Neural crest cell (in vitro differentiated cells): ENCODE results near the gene ALDH7A1. TPM values are rescaled to one million over a fixed set of nuclear protein-coding genes. Genes with fewer than 3 reads are reported as not detected.
"Not testable (repeated sequence)": the region's sequence is repeated elsewhere in the genome, so short reads cannot be mapped to it uniquely, and the experiment has no call there.

Source experiments
- DNase-seq: peaks from one replicate; pipeline ENCODE4 v3.0.0; 2021; ENCODE audit warnings: low read depth, mixed read lengths, low spot score
- H3K27ac Mint-ChIP-seq: one replicate; pipeline ENCODE4 v1.8.0; 2021; ENCODE audit warnings: mild to moderate bottlenecking, mixed read lengths; ENCODE audit not compliant: unreplicated experiment
- H3K27me3 Mint-ChIP-seq: 2 replicates; pipeline ENCODE4 v1.8.0; 2021; ENCODE audit warnings: low read depth, mild to moderate bottlenecking, mixed read lengths
- H3K36me3 Mint-ChIP-seq: 2 replicates; pipeline ENCODE4 v1.8.0; 2021; ENCODE audit warnings: low read depth, mild to moderate bottlenecking, mixed read lengths
- H3K4me1 Mint-ChIP-seq: 2 replicates; pipeline ENCODE4 v1.8.0; 2021; ENCODE audit warnings: mixed read lengths
- H3K4me3 Mint-ChIP-seq: one replicate; pipeline ENCODE4 v1.8.0; 2021; ENCODE audit warnings: mild to moderate bottlenecking, mixed read lengths
- H3K9me3 Mint-ChIP-seq: 2 replicates; pipeline ENCODE4 v1.8.0; 2021; ENCODE audit warnings: mixed read lengths
- total RNA-seq: library from RNA; stranded (reverse); gene quantifications from 2 replicates; pipeline ENCODE4 v1.2.1, GENCODE V29; 2021
- TF ChIP-seq, protein P1 (sequence below): fragments of 200-600 bp; sonication (generic); conservative IDR thresholded peaks from 2 replicates; pipeline ENCODE4 v1.5.0; 2021; ENCODE audit warnings: antibody characterized with exemption, mild to moderate bottlenecking

The ALDH7A1 gene
- total RNA-seq, 1 donor from 2014 or later: 169 TPM

DNA sequence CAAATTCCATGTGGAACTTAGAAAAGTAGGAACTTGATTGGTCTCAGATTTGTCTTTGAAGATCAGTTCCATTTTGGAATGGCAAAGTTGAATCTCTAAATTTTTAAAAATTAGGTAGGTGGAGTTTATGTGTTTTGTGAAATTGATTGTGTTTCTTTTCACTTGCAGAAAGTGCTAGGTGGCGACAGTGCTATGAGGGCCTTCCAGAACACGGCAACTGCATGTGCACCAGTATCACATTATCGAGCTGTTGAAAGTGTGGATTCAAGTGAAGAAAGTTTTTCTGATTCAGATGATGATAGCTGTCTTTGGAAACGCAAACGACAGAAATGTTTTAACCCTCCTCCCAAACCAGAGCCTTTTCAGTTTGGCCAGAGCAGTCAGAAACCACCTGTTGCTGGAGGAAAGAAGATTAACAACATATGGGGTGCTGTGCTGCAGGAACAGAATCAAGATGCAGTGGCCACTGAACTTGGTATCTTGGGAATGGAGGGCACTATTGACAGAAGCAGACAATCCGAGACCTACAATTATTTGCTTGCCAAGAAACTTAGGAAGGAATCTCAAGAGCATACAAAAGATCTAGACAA is 8.5 kb upstream of the ALDH7A1 start:
- DNase-seq: no peak
- Mint-ChIP-seq H3K27me3 (no peaks in the 10 kb centered on the region), H3K4me3 (peak overlapping the region; percentile 74), H3K4me1 (peaks cover 39% of the 10 kb centered on the region), H3K36me3 (peaks cover 10% of the 10 kb centered on the region), H3K9me3 (no peaks in the 10 kb centered on the region), H3K27ac (no peak overlapping the region)
- TF ChIP-seq, protein P1, sequence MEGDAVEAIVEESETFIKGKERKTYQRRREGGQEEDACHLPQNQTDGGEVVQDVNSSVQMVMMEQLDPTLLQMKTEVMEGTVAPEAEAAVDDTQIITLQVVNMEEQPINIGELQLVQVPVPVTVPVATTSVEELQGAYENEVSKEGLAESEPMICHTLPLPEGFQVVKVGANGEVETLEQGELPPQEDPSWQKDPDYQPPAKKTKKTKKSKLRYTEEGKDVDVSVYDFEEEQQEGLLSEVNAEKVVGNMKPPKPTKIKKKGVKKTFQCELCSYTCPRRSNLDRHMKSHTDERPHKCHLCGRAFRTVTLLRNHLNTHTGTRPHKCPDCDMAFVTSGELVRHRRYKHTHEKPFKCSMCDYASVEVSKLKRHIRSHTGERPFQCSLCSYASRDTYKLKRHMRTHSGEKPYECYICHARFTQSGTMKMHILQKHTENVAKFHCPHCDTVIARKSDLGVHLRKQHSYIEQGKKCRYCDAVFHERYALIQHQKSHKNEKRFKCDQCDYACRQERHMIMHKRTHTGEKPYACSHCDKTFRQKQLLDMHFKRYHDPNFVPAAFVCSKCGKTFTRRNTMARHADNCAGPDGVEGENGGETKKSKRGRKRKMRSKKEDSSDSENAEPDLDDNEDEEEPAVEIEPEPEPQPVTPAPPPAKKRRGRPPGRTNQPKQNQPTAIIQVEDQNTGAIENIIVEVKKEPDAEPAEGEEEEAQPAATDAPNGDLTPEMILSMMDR: no peak

GRCh38 chr5:126600631-126601511 is 5.9 kb upstream of the ALDH7A1 start, which contains the start of gene PHAX:
PHAX (plus strand) TSS chr5:126600947; CDS start chr5:126600963, 16 bp downstream.
- TF ChIP-seq, protein P1: peak; percentile 64
- no peaks in the 10 kb centered on the region for H3K9me3 Mint-ChIP-seq

DNA sequence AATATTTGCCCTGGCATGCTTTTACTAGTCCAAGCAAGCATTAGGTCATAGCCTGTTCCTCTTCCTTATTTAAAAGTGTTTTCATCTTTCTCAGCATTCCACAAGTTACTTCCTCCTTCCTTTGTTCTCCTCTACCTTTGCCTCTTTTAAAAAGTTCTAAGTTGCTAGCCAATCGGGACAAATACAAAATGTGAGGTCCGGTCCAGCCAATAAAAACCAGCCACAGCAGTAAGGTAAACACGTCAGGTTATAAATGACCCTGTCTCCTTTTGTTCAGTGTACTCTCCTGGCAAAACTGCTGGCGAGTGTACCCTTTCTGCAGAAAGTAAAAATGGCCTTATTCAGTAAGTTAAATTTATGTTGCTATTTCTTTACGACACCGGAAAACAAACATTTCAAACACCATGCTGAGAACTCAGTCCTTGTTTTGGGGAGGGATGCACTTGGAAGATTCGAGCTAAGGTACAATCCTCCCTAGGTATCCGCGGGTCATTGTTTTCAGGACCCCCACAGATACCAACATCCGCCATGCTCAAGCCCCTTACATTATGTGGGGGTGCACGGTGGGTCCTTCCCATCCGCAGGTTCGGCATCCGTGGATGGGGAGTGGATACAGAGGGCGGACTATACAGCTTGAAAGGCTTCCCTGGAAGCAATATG is 5.1 kb upstream of the ALDH7A1 start:
- not testable (repeated sequence) for H3K27me3 Mint-ChIP-seq, H3K9me3 Mint-ChIP-seq, DNase-seq, H3K36me3 Mint-ChIP-seq
- Mint-ChIP-seq H3K4me1 (peaks cover 32% of the 10 kb centered on the region), H3K4me3 (peak overlapping the region; percentile 85), H3K27ac (peak overlapping the region; percentile 86)

More at GRCh38 chr5:126600631-126601511, 5.9 kb upstream of the ALDH7A1 start, which contains the start of gene PHAX:
- H3K4me1 Mint-ChIP-seq: peaks cover 36% of the 10 kb centered on the region
- peak within 1 kb of the TSS; percentile 99 for H3K27ac Mint-ChIP-seq
- H3K27me3 Mint-ChIP-seq: no peaks in the 10 kb centered on the region
- peak within 1 kb of the TSS; percentile 99 for H3K4me3 Mint-ChIP-seq
- peak; percentile 76 for DNase-seq
- H3K36me3 Mint-ChIP-seq: peaks cover 7% of the 10 kb centered on the region

- Mint-ChIP-seq H3K9me3 (peaks cover 2% of the 10 kb centered on the region), H3K27me3 (no peaks in the 10 kb centered on the region), H3K27ac (no peak overlapping the region), H3K4me1 (peaks cover 33% of the 10 kb centered on the region), H3K4me3 (peak overlapping the region; percentile 85), H3K36me3 (peaks cover 7% of the 10 kb centered on the region)
- TF ChIP-seq, protein P1: no peak
- DNase-seq: no peak
These were observed 4.5 kb upstream of the ALDH7A1 start for GRCh38 chr5:126599499-126599898.

DNA sequence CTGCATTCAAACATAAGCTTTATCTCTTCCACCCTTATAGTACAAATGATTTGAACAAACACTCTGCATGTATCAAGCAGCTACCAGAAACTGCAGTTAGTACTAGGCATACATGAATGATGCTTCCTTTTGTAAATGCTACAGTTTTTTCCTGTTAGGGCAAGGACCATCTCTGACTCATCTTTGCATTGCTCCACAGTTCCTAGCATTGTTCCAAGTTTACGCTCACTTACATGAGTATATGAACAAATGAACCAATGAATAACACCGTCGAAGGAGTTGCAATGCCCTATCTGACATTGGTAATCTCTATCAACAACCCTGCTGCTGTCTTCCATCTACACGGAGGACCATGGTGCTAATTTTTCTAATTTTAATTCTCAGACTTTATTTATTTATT is 2.1 kb upstream of the ALDH7A1 start:
- peaks cover 40% of the 10 kb centered on the region for H3K4me1 Mint-ChIP-seq
- DNase-seq: no peak
- no peaks in the 10 kb centered on the region for H3K27me3 Mint-ChIP-seq
- peaks cover 2% of the 10 kb centered on the region for H3K9me3 Mint-ChIP-seq
- no peak overlapping the region for H3K27ac Mint-ChIP-seq
- peak overlapping the region; percentile 71 for H3K4me3 Mint-ChIP-seq
- TF ChIP-seq, protein P1: no peak
- peaks cover 2% of the 10 kb centered on the region for H3K36me3 Mint-ChIP-seq
